Measurements from ENCODE around the gene GALNS.

GALNS gene

DNA sequence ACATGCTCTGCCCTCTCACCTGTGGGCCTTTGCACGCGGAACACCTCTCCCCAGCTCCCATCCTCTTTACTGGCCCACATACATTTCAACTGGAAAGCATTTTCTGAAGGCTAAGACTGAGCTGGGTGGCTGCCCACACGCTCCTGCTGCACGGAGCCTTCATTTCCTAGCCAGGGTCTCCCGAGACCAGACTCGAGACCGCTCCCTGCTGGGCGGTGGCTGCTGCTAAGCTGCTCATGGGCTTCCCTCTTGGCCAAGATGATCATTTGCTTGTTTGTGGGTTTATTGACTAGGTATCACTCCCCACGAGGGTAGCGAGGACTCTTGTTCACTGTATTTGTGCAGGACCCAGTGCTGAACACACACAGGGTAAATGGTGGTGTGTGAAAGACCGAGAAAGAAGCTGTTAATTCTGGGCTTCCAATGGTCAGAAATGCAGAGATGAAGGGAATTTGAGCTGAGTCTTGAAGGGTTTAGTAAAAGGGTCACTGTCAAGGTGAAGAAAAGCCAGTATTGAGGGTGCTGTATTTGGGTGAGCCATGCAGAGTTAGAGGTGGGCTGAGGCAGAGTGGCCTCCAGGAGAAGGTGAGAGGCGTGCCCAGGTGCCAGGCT lies 1.1 kb upstream of the GALNS start:
- Histone ChIP-seq H3K4me2 (ENCODE audit: insufficient read depth, low read length) (peak overlapping the region; percentile 88), H4K20me1 (ENCODE audit: insufficient read depth, low read length) (peaks cover 12% of the 10 kb centered on the region), H3K9ac (ENCODE audit: low read depth, low read length) (peak overlapping the region; percentile 76), H3K9me3 (ENCODE audit: insufficient read depth, low read length, severe bottlenecking) (no peaks in the 10 kb centered on the region), H3K4me3 (ENCODE audit: low read depth in 1 of 2, low read length in 2 of 2) (peak overlapping the region; percentile 58 to 87; a peak in 3 of 4 replicates), H3K4me1 (ENCODE audit: insufficient read depth, low read length) (peaks cover 24% of the 10 kb centered on the region), H3K27ac (ENCODE audit: low read length) (peak overlapping the region; percentile 70), H2AFZ (ENCODE audit: low read depth, low read length) (peak overlapping the region; percentile 97), H3K27me3 (ENCODE audit: insufficient read depth, low read length, poor library complexity) (no peaks in the 10 kb centered on the region), H3K36me3 (ENCODE audit: insufficient read depth, low read length) (peaks cover 38% of the 10 kb centered on the region), H3K79me2 (ENCODE audit: insufficient read depth, low read length) (peaks cover 24% of the 10 kb centered on the region)
- TF ChIP-seq EZH2 (IDR thresholded peaks at IDR 0.05; ENCODE audit: borderline replicate concordance, low read depth, low read length, severe bottlenecking), result no peak
- TF ChIP-seq, protein P1, sequence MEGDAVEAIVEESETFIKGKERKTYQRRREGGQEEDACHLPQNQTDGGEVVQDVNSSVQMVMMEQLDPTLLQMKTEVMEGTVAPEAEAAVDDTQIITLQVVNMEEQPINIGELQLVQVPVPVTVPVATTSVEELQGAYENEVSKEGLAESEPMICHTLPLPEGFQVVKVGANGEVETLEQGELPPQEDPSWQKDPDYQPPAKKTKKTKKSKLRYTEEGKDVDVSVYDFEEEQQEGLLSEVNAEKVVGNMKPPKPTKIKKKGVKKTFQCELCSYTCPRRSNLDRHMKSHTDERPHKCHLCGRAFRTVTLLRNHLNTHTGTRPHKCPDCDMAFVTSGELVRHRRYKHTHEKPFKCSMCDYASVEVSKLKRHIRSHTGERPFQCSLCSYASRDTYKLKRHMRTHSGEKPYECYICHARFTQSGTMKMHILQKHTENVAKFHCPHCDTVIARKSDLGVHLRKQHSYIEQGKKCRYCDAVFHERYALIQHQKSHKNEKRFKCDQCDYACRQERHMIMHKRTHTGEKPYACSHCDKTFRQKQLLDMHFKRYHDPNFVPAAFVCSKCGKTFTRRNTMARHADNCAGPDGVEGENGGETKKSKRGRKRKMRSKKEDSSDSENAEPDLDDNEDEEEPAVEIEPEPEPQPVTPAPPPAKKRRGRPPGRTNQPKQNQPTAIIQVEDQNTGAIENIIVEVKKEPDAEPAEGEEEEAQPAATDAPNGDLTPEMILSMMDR (IDR thresholded peaks at IDR 0.05; ENCODE audit: borderline replicate concordance, extremely low read depth, low read length, poor library complexity, severe bottlenecking), result peak; percentile 81
- DNase-seq, result peak; percentile 75
- peak; percentile 74 for ATAC-seq (ENCODE audit: insufficient read depth, low read depth)

DNA sequence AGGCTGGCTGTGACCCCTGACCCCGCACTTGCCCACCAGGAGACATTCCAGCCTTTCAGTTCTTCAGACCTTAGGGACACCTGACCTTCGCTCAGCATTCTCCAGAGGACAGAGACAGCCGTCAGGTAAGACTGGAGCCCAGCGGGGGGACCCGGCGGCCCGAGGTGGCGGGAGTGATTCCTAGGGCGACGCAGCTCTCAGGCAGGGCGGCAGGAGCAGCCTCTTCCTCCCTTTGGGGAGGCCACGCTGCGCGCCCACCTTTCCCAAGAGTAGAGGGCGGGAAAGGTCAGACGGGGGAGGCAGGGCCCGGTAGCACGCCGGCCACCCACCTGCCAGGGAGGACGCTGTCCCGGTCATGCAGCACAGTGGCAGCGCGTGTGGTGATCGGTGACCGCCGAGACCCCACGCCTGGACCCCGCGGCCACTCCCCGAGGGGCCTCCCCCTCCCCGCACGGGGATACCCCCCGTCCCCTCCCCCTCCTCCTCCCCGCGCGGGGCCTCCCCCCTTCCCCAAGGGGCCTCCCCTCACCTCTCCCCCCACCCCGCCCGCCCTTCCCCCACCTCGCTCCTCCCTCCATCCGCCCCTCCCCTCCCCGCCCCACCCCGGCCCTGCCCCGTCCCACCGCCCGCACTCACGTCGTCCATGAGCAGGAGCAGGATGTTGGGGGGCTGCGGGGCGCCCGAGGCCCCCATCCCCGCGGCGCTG lies 472 bp downstream of the GALNS start:
- H3K9me3 ChIP-seq (ENCODE audit: insufficient read depth, low read length, severe bottlenecking), result no peaks in the 10 kb centered on the region
- peaks cover 29% of the 10 kb centered on the region for H3K36me3 ChIP-seq (ENCODE audit: insufficient read depth, low read length)
- peaks cover 24% of the 10 kb centered on the region for H3K79me2 ChIP-seq (ENCODE audit: insufficient read depth, low read length)
- no peaks in the 10 kb centered on the region for H3K27me3 ChIP-seq (ENCODE audit: insufficient read depth, low read length, poor library complexity)
- H3K27ac ChIP-seq (ENCODE audit: low read length), result peak overlapping the region; percentile 84
- peak overlapping the region; percentile 77 for H2AFZ ChIP-seq (ENCODE audit: low read depth, low read length)
- DNase-seq (no peak), ATAC-seq (ENCODE audit: insufficient read depth, low read depth) (peak; percentile 62)
- TF ChIP-seq EZH2 (IDR thresholded peaks at IDR 0.05; ENCODE audit: borderline replicate concordance, low read depth, low read length, severe bottlenecking), result no peak
- TF ChIP-seq, protein P1 (IDR thresholded peaks at IDR 0.05; ENCODE audit: borderline replicate concordance, extremely low read depth, low read length, poor library complexity, severe bottlenecking), result no peak
- peaks cover 24% of the 10 kb centered on the region for H3K4me1 ChIP-seq (ENCODE audit: insufficient read depth, low read length)
- H3K4me2 ChIP-seq (ENCODE audit: insufficient read depth, low read length), result peak overlapping the region; percentile 88
- peaks cover 12% of the 10 kb centered on the region for H4K20me1 ChIP-seq (ENCODE audit: insufficient read depth, low read length)
- peak overlapping the region; percentile 58 to 87; a peak in 3 of 4 replicates for H3K4me3 ChIP-seq (ENCODE audit: low read depth in 1 of 2, low read length in 2 of 2)
- peak overlapping the region; percentile 76 for H3K9ac ChIP-seq (ENCODE audit: low read depth, low read length)

DNA sequence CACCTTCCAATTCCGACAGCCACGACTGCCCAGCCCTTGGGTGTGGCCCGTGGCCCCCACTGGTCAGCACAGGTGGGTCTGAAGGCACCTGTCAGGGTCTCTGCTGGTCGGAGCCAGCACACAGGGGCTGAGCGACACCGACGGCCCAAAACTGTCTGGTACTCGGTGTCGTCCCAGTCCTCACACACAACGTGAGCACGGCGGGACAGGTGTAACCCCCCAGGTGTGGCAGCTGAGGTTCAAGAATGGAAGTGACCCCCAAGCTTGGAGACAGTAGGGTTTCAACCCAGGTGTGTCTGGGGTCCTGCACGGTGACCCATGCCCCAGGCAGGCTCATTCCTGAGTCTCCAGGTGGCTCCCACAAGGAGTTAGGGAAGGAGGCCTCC lies 1.0 kb downstream of the GALNS start:
- ATAC-seq (ENCODE audit: insufficient read depth, low read depth) (no peak), DNase-seq (no peak)
- Histone ChIP-seq H3K27me3 (ENCODE audit: insufficient read depth, low read length, poor library complexity) (no peaks in the 10 kb centered on the region), H3K9ac (ENCODE audit: low read depth, low read length) (no peak overlapping the region), H3K9me3 (ENCODE audit: insufficient read depth, low read length, severe bottlenecking) (no peaks in the 10 kb centered on the region), H3K27ac (ENCODE audit: low read length) (0 out of 2 replicates have a peak overlapping the region, but pooled peaks have one; percentile 9), H2AFZ (ENCODE audit: low read depth, low read length) (no peak overlapping the region), H3K4me1 (ENCODE audit: insufficient read depth, low read length) (peaks cover 24% of the 10 kb centered on the region), H3K36me3 (ENCODE audit: insufficient read depth, low read length) (peaks cover 23% of the 10 kb centered on the region), H3K4me2 (ENCODE audit: insufficient read depth, low read length) (peak overlapping the region; percentile 88), H3K79me2 (ENCODE audit: insufficient read depth, low read length) (peaks cover 24% of the 10 kb centered on the region), H3K4me3 (ENCODE audit: low read depth in 1 of 2, low read length in 2 of 2) (peak overlapping the region in 1 of 2 experiments; percentile 57; a peak in 2 of 4 replicates), H4K20me1 (ENCODE audit: insufficient read depth, low read length) (peaks cover 12% of the 10 kb centered on the region)
- TF ChIP-seq, protein P1 (IDR thresholded peaks at IDR 0.05; ENCODE audit: borderline replicate concordance, extremely low read depth, low read length, poor library complexity, severe bottlenecking), result no peak
- no peak for TF ChIP-seq EZH2 (IDR thresholded peaks at IDR 0.05; ENCODE audit: borderline replicate concordance, low read depth, low read length, severe bottlenecking)

Measured in DND-41 (cell line).